Measurements from ENCODE around the gene ATP6V0A4.
"Not testable (repeated sequence)": the region's sequence is repeated elsewhere in the genome, so short reads cannot be mapped to it uniquely, and the experiment has no call there.

Gene ATP6V0A4

DNA sequence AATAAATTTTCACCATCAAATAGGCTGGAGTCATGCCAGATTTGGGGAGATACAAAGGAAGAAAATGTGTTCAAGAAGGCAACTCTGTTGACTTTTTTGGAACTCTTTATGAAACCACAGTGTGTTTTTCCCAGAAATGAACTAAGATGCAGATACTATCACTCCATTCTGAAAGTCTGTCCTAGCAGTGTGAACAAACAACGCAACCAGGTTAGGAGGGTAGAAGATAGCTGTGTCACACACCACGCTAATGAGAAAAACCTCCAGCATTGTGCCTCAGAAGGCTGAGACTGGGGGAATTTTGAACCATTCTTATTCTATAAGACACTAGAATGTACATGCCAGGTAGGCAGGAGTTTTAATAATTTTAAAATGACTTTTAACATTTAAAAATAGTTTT lies 15.9 kb upstream of the ATP6V0A4 start:
- FAIRE-seq: no peak
- DNase-seq (ENCODE audit: insufficient read length, low spot score): no peak
- TF ChIP-seq POU2F2 (IDR thresholded peaks at IDR 0.05; ENCODE audit: low read depth, low read length): no peak

DNA sequence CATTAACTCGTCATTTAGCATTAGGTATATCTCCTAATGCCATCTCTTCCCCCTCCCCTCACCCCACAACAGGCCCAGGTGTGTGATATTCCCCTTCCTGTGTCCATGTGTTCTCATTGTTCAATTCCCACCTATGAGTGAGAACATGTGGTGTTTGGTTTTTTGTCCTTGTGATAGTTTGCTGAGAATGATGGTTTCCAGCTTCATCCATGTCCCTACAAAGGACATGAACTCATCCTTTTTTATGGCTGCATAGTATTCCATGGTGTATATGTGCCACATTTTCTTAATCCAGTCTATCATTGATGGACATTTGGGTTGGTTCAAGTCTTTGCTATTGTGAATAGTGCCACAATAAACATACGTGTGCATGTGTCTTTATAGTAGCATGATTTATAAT lies 13.3 kb upstream of the ATP6V0A4 start:
- DNase-seq (ENCODE audit: insufficient read length, low spot score); FAIRE-seq: not testable (repeated sequence)

DNA sequence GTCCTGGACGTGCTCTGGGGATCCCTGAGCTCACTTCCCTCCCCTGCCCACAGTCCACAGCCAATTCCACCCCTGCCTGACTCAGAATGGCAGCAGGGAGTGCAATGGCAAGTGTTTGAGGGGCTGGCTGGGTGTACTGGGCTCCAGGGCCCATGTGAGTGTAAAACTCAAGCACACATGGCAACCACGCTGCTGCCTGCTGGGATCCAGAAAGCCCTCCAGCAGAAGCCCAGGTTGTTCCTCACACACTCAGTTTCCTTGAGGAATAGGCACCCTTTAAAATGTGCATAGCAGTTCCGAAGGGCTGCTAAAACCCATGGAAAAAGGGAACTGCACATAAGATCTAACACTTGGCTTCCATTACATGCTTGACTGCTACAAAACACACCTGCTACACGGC lies 11.3 kb upstream of the ATP6V0A4 start:
- DNase-seq (ENCODE audit: insufficient read length, low spot score) (no peak), FAIRE-seq (no peak)
- no peak for TF ChIP-seq POLR2AphosphoS5 (IDR thresholded peaks at IDR 0.05; ENCODE audit: low read depth, low read length)
- TF ChIP-seq TAF1 (IDR thresholded peaks at IDR 0.05; ENCODE audit: low read depth, low read length): no peak
- TF ChIP-seq POLR2A (IDR thresholded peaks at IDR 0.05; ENCODE audit: low read depth, low read length): no peak
- no peak for TF ChIP-seq SPI1 (IDR thresholded peaks at IDR 0.05; ENCODE audit: low read depth, low read length)
- no peak for TF ChIP-seq PAX5 (IDR thresholded peaks at IDR 0.05; ENCODE audit: insufficient read depth, low read length, severe bottlenecking)
- no peak for TF ChIP-seq POU2F2 (IDR thresholded peaks at IDR 0.05; ENCODE audit: low read depth, low read length)

DNA sequence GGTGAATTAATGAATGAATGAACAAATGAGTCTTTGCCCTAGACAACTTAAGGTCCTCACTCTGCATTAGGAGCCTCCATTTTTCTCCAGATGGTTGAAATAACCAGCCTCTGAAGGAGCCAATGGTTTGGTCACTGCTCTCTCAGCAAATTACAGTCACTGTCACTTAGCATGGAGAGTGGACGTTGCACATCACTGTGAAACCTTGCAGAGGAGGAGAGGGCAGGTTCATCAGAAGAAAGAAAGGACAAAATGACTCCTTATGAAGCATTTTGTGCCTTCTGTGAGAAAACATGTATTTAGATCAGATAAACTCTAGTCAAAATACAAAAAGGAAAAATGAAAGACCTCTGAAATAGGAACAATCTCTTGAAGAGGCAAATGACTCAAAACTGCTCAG lies 6.6 kb upstream of the ATP6V0A4 start:
- no peak for TF ChIP-seq PAX5 (IDR thresholded peaks at IDR 0.05; ENCODE audit: insufficient read depth, low read length, severe bottlenecking)
- no peak for TF ChIP-seq POU2F2 (IDR thresholded peaks at IDR 0.05; ENCODE audit: low read depth, low read length)
- no peak for TF ChIP-seq POLR2AphosphoS5 (IDR thresholded peaks at IDR 0.05; ENCODE audit: low read depth, low read length)
- FAIRE-seq: no peak

DNA sequence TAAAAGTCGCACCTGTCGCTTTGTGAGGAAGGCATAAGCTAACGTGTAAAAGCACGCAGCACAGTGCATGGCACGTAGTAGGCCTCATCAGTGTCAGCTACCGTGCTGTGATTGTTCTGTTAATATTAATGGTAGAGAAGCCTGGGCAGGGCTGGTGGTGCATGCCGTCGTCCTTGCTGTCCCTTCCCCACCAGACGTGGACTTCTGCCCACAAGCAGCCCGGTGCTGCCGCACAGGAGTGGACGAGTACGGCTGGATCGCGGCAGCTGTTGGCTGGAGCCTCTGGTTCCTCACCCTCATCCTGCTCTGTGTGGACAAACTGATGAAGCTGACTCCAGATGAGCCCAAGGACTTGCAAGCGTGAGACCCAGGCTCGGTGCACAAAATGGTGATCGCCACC lies 4.7 kb upstream of the ATP6V0A4 start:
- DNase-seq (ENCODE audit: insufficient read length, low spot score): no peak
- no peak for TF ChIP-seq TAF1 (IDR thresholded peaks at IDR 0.05; ENCODE audit: low read depth, low read length)
- TF ChIP-seq SPI1 (IDR thresholded peaks at IDR 0.05; ENCODE audit: low read depth, low read length): no peak
- FAIRE-seq: no peak

More for the DNA sequence above, 6.6 kb upstream of the ATP6V0A4 start:
- no peak for DNase-seq (ENCODE audit: insufficient read length, low spot score)

DNA sequence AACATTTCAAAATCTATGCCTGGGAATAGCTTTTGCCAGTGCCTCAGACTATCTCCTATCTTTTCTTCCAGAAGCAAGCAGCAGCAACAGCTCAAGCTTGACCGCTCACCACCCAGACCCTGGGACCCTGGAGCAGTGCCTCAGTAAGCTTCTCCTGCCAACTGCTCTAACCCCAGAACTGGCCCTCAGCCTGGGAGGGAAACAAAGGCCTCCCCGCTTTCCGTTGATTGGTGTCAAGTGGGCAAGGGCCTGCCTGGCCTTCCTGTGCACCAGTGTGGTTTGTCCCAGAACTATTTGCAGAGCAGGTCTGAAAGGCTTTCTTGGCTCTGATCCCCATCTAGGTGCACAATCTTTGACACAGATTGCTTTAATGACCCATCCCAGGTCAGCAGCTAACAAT lies 3.3 kb upstream of the ATP6V0A4 start:
- DNase-seq (ENCODE audit: insufficient read length, low spot score) (no peak), FAIRE-seq (no peak)
- TF ChIP-seq POU2F2 (IDR thresholded peaks at IDR 0.05; ENCODE audit: low read depth, low read length): no peak
- no peak for TF ChIP-seq SPI1 (IDR thresholded peaks at IDR 0.05; ENCODE audit: low read depth, low read length)

DNA sequence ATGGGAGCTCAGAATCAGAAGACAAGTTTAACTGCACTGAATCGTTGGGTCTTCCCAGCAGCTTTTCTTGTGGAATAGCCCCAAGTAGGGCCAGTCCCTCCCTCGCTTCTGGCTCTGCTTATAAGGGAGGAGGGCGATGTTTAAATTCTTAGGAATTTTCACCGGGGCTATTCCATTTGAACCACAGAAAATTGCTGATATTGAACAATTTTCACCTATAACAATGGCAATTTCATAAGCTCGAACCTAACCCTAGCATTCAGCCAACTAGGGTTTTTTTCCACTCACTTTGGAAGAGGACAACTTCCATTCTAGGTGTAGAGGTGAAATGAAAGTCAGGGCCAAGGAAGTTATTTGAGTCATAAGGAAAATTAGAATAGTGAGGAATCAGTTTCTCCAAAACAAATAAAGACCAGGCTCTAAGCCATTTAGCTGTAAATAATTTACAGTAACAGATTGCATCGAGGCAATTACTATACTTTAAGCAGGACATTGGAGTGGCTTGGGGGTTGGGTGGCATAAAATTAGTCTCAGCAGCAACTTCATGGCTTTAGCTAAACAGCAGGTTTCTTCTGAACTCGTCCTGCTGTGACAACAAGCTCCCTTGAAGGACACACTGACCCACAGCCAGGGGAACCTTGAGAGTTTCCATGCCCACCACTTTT lies 1.5 kb upstream of the ATP6V0A4 start:
- DNase-seq (ENCODE audit: insufficient read length, low spot score) (no peak), FAIRE-seq (no peak)
- no peak for TF ChIP-seq SPI1 (IDR thresholded peaks at IDR 0.05; ENCODE audit: low read depth, low read length)
- no peak for TF ChIP-seq PAX5 (IDR thresholded peaks at IDR 0.05; ENCODE audit: insufficient read depth, low read length, severe bottlenecking)
- TF ChIP-seq POLR2A (IDR thresholded peaks at IDR 0.05; ENCODE audit: low read depth, low read length): no peak
- no peak for TF ChIP-seq POLR2AphosphoS5 (IDR thresholded peaks at IDR 0.05; ENCODE audit: low read depth, low read length)
- no peak for TF ChIP-seq POU2F2 (IDR thresholded peaks at IDR 0.05; ENCODE audit: low read depth, low read length)
- no peak for TF ChIP-seq TAF1 (IDR thresholded peaks at IDR 0.05; ENCODE audit: low read depth, low read length)

DNA sequence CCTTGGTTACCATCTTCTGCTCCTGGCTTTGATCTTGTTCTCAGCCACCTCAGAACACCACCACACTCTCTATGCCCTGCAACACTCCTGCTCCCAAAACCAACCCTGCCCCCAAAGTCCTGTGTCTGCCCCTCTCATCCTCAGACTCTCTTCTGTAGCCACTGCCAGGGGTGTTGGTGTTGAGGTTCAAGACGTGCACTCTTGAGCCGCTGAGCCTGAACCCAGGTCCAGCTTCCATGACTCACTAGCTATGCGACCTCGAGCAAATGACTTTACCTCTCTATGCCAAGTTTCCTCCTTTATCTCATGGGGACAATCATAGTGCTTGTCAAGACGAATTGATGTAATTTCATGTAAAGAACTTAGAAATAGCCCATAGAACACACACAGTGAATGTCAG lies 840 bp upstream of the ATP6V0A4 start:
- no peak for TF ChIP-seq TAF1 (IDR thresholded peaks at IDR 0.05; ENCODE audit: low read depth, low read length)
- no peak for TF ChIP-seq POLR2A (IDR thresholded peaks at IDR 0.05; ENCODE audit: low read depth, low read length)
- no peak for TF ChIP-seq POU2F2 (IDR thresholded peaks at IDR 0.05; ENCODE audit: low read depth, low read length)
- TF ChIP-seq POLR2AphosphoS5 (IDR thresholded peaks at IDR 0.05; ENCODE audit: low read depth, low read length): no peak
- TF ChIP-seq PAX5 (IDR thresholded peaks at IDR 0.05; ENCODE audit: insufficient read depth, low read length, severe bottlenecking): no peak
- TF ChIP-seq SPI1 (IDR thresholded peaks at IDR 0.05; ENCODE audit: low read depth, low read length): no peak
- no peak for DNase-seq (ENCODE audit: insufficient read length, low spot score)
- no peak for FAIRE-seq

DNA sequence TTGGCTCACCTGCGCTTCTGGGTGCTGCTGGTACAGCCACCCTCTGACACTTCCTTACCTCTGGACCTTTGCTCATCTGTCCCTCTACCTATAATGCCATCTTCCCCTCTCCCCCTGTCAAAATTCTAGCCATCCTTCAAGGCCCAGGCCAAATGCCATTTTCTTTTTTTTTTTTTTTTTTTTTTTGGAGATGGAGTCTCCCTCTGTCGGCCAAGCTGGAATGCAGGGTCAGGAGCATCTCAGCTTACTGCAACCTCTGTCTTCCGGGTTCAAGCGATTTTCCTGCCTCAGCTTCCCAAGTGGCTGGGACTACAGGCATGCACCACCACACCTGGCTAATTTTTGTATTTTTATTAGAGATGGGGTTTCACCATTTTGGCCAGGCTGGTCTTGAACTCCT lies 950 bp downstream of the ATP6V0A4 start:
- DNase-seq (ENCODE audit: insufficient read length, low spot score); FAIRE-seq: not testable (repeated sequence)

DNA sequence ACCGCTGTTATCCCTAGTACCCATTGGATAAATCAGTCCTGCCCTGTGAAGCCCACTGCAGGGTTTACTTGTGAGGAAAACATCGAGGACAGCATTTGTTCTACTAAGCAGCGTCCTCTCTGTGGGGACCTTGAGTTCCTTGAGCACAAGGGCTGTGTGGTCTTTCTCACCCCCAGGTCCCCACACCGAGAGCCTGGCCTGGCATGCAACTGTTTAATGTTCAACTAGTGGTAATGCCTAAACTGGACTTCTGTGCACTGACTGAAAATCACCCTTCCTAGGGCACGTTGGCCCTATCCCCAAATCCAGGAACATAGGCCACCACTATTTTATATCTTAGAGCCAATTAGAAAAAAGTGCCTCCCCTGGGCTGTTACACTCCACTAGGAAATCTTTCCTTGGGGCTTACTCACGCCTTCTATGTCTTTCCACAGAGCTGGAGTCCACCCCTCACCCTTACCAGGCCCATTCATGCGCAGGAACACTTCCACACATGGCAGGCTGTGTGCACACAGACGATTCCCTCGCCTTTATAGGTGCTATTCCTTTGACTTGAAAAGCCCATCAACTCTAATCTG lies 1.9 kb downstream of the ATP6V0A4 start:
- TF ChIP-seq SPI1 (IDR thresholded peaks at IDR 0.05; ENCODE audit: low read depth, low read length): no peak
- TF ChIP-seq POLR2AphosphoS5 (IDR thresholded peaks at IDR 0.05; ENCODE audit: low read depth, low read length): no peak
- no peak for TF ChIP-seq POU2F2 (IDR thresholded peaks at IDR 0.05; ENCODE audit: low read depth, low read length)
- TF ChIP-seq POLR2A (IDR thresholded peaks at IDR 0.05; ENCODE audit: low read depth, low read length): no peak
- TF ChIP-seq PAX5 (IDR thresholded peaks at IDR 0.05; ENCODE audit: insufficient read depth, low read length, severe bottlenecking): no peak
- TF ChIP-seq TAF1 (IDR thresholded peaks at IDR 0.05; ENCODE audit: low read depth, low read length): no peak
- no peak for DNase-seq (ENCODE audit: insufficient read length, low spot score)
- no peak for FAIRE-seq

DNA sequence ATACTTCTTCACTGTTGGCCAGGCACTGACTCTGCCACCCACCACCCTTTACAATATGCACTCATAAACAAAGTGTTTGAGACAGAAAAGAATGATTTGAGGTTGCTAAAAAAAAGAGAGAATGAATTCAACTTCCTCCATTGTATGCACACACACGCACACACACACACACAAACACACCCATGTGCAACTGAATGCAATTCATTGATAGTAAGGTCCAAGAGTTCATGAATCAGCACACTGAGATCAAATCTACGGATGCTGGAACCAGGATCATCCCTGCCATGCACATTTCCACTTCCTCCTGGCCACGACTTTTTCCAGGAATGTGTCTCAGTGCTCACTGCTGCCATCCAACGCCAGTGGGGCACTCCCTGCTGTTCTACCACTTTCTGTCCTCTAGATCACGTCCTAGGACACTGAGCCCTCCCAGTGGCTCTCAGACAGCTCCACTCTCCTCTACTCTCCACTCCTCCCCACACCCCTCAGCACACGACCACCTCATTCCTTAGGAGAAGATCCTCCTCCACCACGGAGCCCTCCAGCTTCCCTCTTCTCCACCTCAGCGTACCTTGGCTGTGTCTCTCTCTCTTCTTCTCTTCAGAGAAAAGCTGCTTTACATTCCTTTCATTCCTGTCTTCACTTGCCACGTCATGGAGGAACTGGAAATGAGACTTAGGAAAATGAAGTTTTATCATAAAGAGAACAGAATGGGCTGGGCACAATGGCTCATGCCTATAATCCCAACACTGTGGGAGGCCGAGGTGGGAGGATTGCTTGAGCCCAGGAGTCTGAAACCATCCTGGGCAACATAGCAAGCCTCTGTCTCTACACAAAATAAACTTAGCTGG lies 12.2 kb downstream of the ATP6V0A4 start:
- FAIRE-seq (no peak), DNase-seq (ENCODE audit: insufficient read length, low spot score) (no peak)
- TF ChIP-seq PAX5 (IDR thresholded peaks at IDR 0.05; ENCODE audit: insufficient read depth, low read length, severe bottlenecking) (no peak), TAF1 (IDR thresholded peaks at IDR 0.05; ENCODE audit: low read depth, low read length) (no peak), SPI1 (IDR thresholded peaks at IDR 0.05; ENCODE audit: low read depth, low read length) (no peak), POLR2AphosphoS5 (IDR thresholded peaks at IDR 0.05; ENCODE audit: low read depth, low read length) (no peak), POU2F2 (IDR thresholded peaks at IDR 0.05; ENCODE audit: low read depth, low read length) (no peak), POLR2A (IDR thresholded peaks at IDR 0.05; ENCODE audit: low read depth, low read length) (no peak)
